Mesenchymal stem cell (in vitro differentiated cells and primary cell): ENCODE measurements around the gene SMG7.

ENCODE experiments used
- DNase-seq: peaks from one replicate; pipeline ENCODE4 v3.0.0-alpha.2; 2013
- H2AFZ ChIP-seq: one replicate; pipeline ENCODE4 v1.6.1; 2013; ENCODE audit warnings: low read depth, mild to moderate bottlenecking, control low read depth, inconsistent platforms, low read length, moderate library complexity
- H2AK5ac ChIP-seq: 2 replicates; pipeline ENCODE4 v1.6.1; 2013; ENCODE audit warnings: low read length, moderate library complexity, mild to moderate bottlenecking, inconsistent platforms; ENCODE audit not compliant: severe bottlenecking
- H2BK120ac ChIP-seq: one replicate; pipeline ENCODE4 v1.6.1; 2013; ENCODE audit warnings: low read depth, mild to moderate bottlenecking, inconsistent platforms, low read length, moderate library complexity
- H2BK12ac ChIP-seq, 2 experiments: one replicate each; pipeline ENCODE4 v1.6.1; 2013; ENCODE audit warnings: inconsistent platforms in 2 of 2, low read length in 2 of 2, mild to moderate bottlenecking in 2 of 2, moderate library complexity in 2 of 2, control low read depth in 1 of 2
- H2BK15ac ChIP-seq: one replicate; pipeline ENCODE4 v1.6.1; 2013; ENCODE audit warnings: mild to moderate bottlenecking, low read depth, inconsistent platforms; ENCODE audit not compliant: poor library complexity, severe bottlenecking
- H2BK5ac ChIP-seq: 2 replicates; pipeline ENCODE4 v1.6.1; 2013; ENCODE audit warnings: low read depth, mild to moderate bottlenecking, low read length, control low read depth, inconsistent platforms; ENCODE audit not compliant: poor library complexity, severe bottlenecking
- H3K14ac ChIP-seq, 2 experiments: one replicate each; pipeline ENCODE4 v1.6.1; 2013; ENCODE audit warnings: inconsistent platforms in 2 of 2, low read length in 2 of 2, control low read depth in 1 of 2, mild to moderate bottlenecking in 1 of 2, moderate library complexity in 1 of 2
- H3K18ac ChIP-seq, 2 experiments: one replicate each; pipeline ENCODE4 v1.6.1; 2013; ENCODE audit warnings: inconsistent platforms in 2 of 2, low read length in 2 of 2, control low read depth in 1 of 2, low read depth in 1 of 2, mild to moderate bottlenecking in 1 of 2
- H3K23ac ChIP-seq, 2 experiments: one replicate each; pipeline ENCODE4 v1.6.1; 2013; ENCODE audit warnings: inconsistent platforms in 2 of 2, low read length in 2 of 2, mild to moderate bottlenecking in 2 of 2, moderate library complexity in 2 of 2, control low read depth in 1 of 2
- H3K27ac ChIP-seq: 2 replicates; pipeline ENCODE4 v1.5.1; 2013; ENCODE audit warnings: mild to moderate bottlenecking, moderate library complexity, low read length, control low read depth, inconsistent platforms; ENCODE audit not compliant: poor library complexity, severe bottlenecking
- H3K27me3 ChIP-seq, 2 experiments: 2 replicates each; pipeline versions ENCODE4 v1.6.1 to v1.7.0; 2013; ENCODE audit warnings: low read length in 2 of 2, mild to moderate bottlenecking in 2 of 2, moderate library complexity in 2 of 2, control low read depth in 1 of 2, inconsistent platforms in 1 of 2; ENCODE audit not compliant: control insufficient read depth in 1 of 2, insufficient read depth in 1 of 2
- H3K36me3 ChIP-seq, 2 experiments: 2 replicates each; pipeline versions ENCODE4 v1.6.1 to v1.7.0; 2013; ENCODE audit warnings: low read length in 2 of 2, control low read depth in 1 of 2, inconsistent platforms in 1 of 2, low read depth in 1 of 2, mild to moderate bottlenecking in 1 of 2; ENCODE audit not compliant: insufficient read depth in 2 of 2, control insufficient read depth in 1 of 2
- H3K4ac ChIP-seq, 2 experiments: one replicate each; pipeline ENCODE4 v1.6.1; 2013; ENCODE audit warnings: inconsistent platforms in 2 of 2, low read length in 2 of 2, mild to moderate bottlenecking in 2 of 2, moderate library complexity in 2 of 2, control low read depth in 1 of 2, low read depth in 1 of 2
- H3K4me1 ChIP-seq: 2 replicates; pipeline ENCODE4 v1.6.1; 2013; ENCODE audit warnings: low read depth, low read length, control low read depth; ENCODE audit not compliant: control insufficient read depth, insufficient read depth
- H3K4me2 ChIP-seq: 2 replicates; pipeline ENCODE4 v1.6.1; 2013; ENCODE audit warnings: low read length, mild to moderate bottlenecking, inconsistent platforms; ENCODE audit not compliant: poor library complexity, severe bottlenecking
- H3K4me3 ChIP-seq, 2 experiments: 2 replicates each; pipeline versions ENCODE4 v1.5.1 to v1.7.0; 2013; ENCODE audit warnings: low read length in 2 of 2, mild to moderate bottlenecking in 2 of 2, control low read depth in 1 of 2, low read depth in 1 of 2; ENCODE audit not compliant: insufficient read depth in 1 of 2
- H3K79me1 ChIP-seq: replicated peaks from 2 replicates; pipeline ENCODE4 v1.6.1; 2013; ENCODE audit warnings: mild to moderate bottlenecking, control low read depth, low read length, inconsistent platforms; ENCODE audit not compliant: poor library complexity, severe bottlenecking
- H3K9ac ChIP-seq: 2 replicates; pipeline ENCODE4 v1.7.0; 2013; ENCODE audit warnings: mild to moderate bottlenecking, low read length, moderate library complexity
- H3K9me3 ChIP-seq: 2 replicates; pipeline ENCODE4 v1.7.0; 2013; ENCODE audit warnings: mild to moderate bottlenecking, low read length; ENCODE audit not compliant: control insufficient read depth
- H4K8ac ChIP-seq: one replicate; pipeline ENCODE4 v1.6.1; 2013; ENCODE audit warnings: inconsistent platforms, mild to moderate bottlenecking, low read length, moderate library complexity
- H4K91ac ChIP-seq: one replicate; pipeline ENCODE4 v1.6.1; 2013; ENCODE audit warnings: mild to moderate bottlenecking, low read length, inconsistent platforms
- WGBS: methylation state at CpG from one replicate; pipeline ENCODE4 v1.1.7; 2013; ENCODE audit warnings: mixed read lengths; 5-methylcytosine and 5-hydroxymethylcytosine counted together

SMG7 gene

DNA sequence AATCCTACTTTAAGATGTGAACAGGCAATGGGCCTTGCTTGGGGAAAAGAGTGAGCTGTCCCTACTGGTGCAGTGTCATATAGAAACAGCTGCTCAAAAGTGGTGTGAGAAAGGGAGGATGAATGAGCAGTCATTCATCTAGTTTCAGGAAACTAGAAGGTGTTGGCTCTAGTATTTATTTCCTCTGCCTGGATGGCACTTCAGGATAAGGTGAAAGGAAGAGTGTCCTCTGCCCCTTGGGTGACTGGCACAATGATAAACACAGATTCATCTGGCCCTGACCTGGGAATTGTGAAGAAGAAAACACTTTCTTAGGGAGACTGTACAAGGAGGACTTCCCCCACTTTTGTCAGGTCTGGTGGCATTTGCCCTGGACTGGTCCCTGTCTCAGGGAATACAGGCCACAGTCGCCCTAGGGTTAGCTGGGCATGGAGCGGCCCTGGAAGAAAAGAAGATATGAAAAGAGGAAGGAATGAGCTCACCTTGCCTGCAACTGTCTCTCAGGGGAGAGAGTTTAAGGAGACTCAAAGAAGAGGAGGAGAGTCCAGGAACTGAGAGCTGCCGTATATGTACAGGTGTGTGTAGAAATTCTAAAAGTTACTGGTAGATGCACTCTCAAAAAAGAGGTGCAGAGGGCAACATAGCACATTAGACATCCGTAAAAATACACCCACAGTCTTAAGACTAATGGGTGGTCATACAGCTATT lies 40.3 kb upstream of the SMG7 start:
- Histone ChIP-seq H2BK120ac (no peak overlapping the region), H3K79me1 (no peaks in the 10 kb centered on the region), H3K27ac (no peak overlapping the region), H2AFZ (no peak overlapping the region), H3K14ac (no peak overlapping the region), H3K9ac (no peak overlapping the region), H2BK12ac (no peak overlapping the region), H4K8ac (no peak overlapping the region), H2BK5ac (no peak overlapping the region), H3K4me1 (no peaks in the 10 kb centered on the region), H4K91ac (no peak overlapping the region), H3K36me3 (no peaks in the 10 kb centered on the region), H3K18ac (no peak overlapping the region), H3K4ac (no peak overlapping the region), H3K23ac (no peak overlapping the region), H2BK15ac (no peak overlapping the region), H3K4me3 (no peak overlapping the region), H2AK5ac (no peak overlapping the region), H3K9me3 (peaks cover 2% of the 10 kb centered on the region), H3K27me3 (peaks cover 13 to 27% of the 10 kb centered on the region in 2 experiments), H3K4me2 (no peak overlapping the region)
- no peak for DNase-seq
- WGBS, result 84% methylated on average over 3 of the region's 4 CpGs

DNA sequence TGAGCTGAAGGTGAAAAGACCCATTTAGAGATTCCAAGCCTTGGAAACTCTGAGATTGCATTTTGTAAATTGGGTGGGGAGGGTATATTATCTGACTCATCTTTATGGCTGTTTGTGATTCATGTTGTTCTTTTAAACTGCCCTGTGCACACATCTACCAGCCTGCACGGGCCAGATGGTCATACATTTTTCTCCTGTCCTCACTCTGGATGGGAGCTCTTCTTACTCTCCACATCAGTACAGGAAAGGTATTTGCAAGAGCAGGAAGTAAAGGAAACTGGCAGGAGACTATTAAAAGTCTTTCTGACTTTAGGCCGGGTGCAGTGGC lies 39.8 kb upstream of the SMG7 start:
- Histone ChIP-seq H3K4me1 (no peaks in the 10 kb centered on the region), H3K18ac (no peak overlapping the region), H3K9me3 (peaks cover 2% of the 10 kb centered on the region), H3K4me3 (no peak overlapping the region), H3K27me3 (peaks cover 13 to 27% of the 10 kb centered on the region in 2 experiments), H3K23ac (no peak overlapping the region), H2BK12ac (no peak overlapping the region), H3K27ac (no peak overlapping the region), H3K36me3 (no peaks in the 10 kb centered on the region), H2AFZ (no peak overlapping the region), H2BK15ac (no peak overlapping the region), H3K4ac (no peak overlapping the region), H2BK120ac (no peak overlapping the region), H3K4me2 (no peak overlapping the region), H3K9ac (no peak overlapping the region), H4K91ac (no peak overlapping the region), H3K14ac (no peak overlapping the region), H2BK5ac (no peak overlapping the region), H3K79me1 (no peaks in the 10 kb centered on the region), H4K8ac (no peak overlapping the region), H2AK5ac (no peak overlapping the region)
- WGBS, result 88% methylated on average over 1 of the region's 2 CpGs
- no peak for DNase-seq

DNA sequence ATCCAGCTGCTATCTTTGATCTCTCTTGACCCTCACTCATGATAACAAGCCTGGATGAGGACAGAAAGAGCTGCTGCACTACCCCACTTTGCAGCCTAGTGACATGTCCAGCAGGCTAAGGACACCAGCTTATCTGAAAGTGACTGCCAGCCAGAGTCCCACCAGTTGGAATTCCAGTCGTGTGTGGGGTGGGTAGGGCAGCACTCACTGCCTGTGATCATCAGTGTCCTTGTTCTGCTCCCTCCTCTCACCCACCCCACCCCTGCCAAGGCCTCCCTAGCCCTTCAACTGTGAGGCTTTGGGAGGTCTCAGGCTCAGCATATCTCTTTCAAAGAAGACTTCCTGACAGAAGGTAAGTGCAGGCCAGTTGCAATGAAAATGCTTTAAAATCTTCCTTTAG lies 38.6 kb upstream of the SMG7 start:
- no peak overlapping the region for H3K18ac ChIP-seq
- H3K36me3 ChIP-seq, result no peaks in the 10 kb centered on the region
- H3K14ac ChIP-seq, result peak overlapping the region in 1 of 2 experiments; percentile 77
- no peak overlapping the region for H2BK15ac ChIP-seq
- H2AFZ ChIP-seq, result no peak overlapping the region
- H3K27ac ChIP-seq, result no peak overlapping the region
- H3K79me1 ChIP-seq, result no peaks in the 10 kb centered on the region
- H2AK5ac ChIP-seq, result no peak overlapping the region
- H3K9ac ChIP-seq, result no peak overlapping the region
- H3K23ac ChIP-seq, result no peak overlapping the region
- H4K8ac ChIP-seq, result no peak overlapping the region
- no peak overlapping the region for H3K4me2 ChIP-seq
- no peak overlapping the region for H2BK12ac ChIP-seq
- no peak overlapping the region for H2BK5ac ChIP-seq
- H3K4ac ChIP-seq, result no peak overlapping the region
- H3K4me3 ChIP-seq, result no peak overlapping the region
- 0% methylated on average over 1 of the region's 1 CpG for WGBS
- no peak for DNase-seq
- no peak overlapping the region for H2BK120ac ChIP-seq
- no peaks in the 10 kb centered on the region for H3K9me3 ChIP-seq
- H3K4me1 ChIP-seq, result no peaks in the 10 kb centered on the region
- H3K27me3 ChIP-seq, result peaks cover 15 to 25% of the 10 kb centered on the region in 2 experiments
- no peak overlapping the region for H4K91ac ChIP-seq

DNA sequence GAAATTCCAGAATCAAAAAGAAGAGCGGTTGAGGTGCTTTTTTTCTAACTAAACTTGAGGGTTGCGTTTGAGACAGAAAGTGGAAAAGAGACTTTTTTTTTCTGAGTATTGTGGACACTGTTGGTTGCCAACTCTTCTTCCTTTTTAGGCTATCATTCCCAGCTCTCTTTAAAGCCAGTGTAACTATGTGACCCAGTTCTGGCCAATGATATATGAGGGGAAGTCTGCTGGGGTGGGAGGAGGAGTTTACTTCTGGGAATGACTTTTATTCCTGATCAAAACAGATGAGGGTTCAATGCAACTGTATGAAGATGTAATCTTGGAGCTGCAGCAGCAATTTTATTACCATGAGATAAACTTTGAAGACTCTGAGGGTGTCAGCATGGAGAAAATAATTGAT lies 36.8 kb upstream of the SMG7 start:
- Histone ChIP-seq H2BK15ac (no peak overlapping the region), H3K9me3 (no peaks in the 10 kb centered on the region), H3K4me2 (no peak overlapping the region), H3K18ac (no peak overlapping the region), H2AFZ (no peak overlapping the region), H3K4me3 (no peak overlapping the region), H3K79me1 (no peaks in the 10 kb centered on the region), H2BK5ac (no peak overlapping the region), H3K4me1 (no peaks in the 10 kb centered on the region), H3K27me3 (peaks cover 16 to 21% of the 10 kb centered on the region in 2 experiments), H3K9ac (no peak overlapping the region), H2AK5ac (no peak overlapping the region), H4K8ac (no peak overlapping the region), H2BK12ac (no peak overlapping the region), H3K36me3 (no peaks in the 10 kb centered on the region), H4K91ac (no peak overlapping the region), H3K23ac (no peak overlapping the region), H3K27ac (no peak overlapping the region), H3K4ac (no peak overlapping the region), H3K14ac (no peak overlapping the region), H2BK120ac (no peak overlapping the region)
- no peak for DNase-seq
- WGBS, result 91% methylated on average over 2 of the region's 2 CpGs
